IPS DF 4.7 (cell line): ENCODE results near the gene RNF26.

Experiments
- DNase-seq: peaks from one replicate; pipeline ENCODE4 v3.0.0-alpha.2; 2013; ENCODE audit warnings: low spot score; ENCODE audit errors: extremely low read depth

Gene RNF26

GRCh38 chr11:119369132-119369925 is 35.0 kb downstream of the RNF26 start:
- no peak for DNase-seq

- no peak for DNase-seq
These were observed 36.2 kb downstream of the RNF26 start for GRCh38 chr11:119370486-119371046.

DNA sequence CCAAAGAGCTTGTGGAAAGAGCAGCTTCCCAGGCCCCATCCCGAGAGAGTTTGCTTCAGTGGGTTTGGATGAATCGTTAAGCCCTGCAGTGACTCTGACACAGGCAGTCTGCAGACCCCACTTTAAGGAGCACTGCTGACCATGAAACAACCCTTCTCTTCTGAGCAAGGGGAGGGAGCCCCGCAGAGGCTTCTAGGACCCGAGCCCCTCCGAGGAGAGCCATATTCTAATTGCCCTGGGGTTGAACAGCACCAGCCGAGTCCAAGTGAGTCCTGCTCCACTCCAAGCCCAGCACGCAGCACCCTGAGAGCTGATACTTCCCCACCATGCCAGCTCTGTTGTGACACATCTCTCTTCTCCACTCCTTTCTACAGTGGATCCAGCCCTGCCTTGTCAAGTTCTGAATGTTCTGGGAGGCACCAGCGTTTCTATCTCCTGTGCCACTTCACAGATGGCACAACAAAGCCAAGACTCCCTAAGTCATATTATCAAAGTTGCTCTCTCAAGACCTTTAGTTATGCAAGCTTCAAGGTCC is 36.8 kb downstream of the RNF26 start:
- no peak for DNase-seq

DNA sequence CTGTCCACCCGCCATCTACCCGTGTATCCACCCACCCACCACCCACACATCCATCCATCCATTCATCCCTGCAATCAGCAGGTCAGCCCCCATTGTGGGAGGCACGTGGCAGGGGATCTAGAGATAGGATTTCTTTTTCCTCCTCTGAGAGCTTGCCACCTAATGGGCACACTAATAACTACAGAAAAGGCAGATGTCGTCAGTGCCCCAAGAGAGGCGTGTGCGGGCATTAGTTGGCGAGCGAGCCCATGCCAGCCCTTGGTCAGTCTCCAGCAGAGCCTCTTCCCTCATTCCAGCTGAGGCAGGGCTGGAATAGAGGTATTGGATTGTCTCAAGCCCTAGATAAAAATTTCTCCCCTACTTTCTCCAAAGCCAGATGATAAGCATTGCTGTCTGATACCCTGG is 37.5 kb downstream of the RNF26 start:
- DNase-seq: no peak

DNA sequence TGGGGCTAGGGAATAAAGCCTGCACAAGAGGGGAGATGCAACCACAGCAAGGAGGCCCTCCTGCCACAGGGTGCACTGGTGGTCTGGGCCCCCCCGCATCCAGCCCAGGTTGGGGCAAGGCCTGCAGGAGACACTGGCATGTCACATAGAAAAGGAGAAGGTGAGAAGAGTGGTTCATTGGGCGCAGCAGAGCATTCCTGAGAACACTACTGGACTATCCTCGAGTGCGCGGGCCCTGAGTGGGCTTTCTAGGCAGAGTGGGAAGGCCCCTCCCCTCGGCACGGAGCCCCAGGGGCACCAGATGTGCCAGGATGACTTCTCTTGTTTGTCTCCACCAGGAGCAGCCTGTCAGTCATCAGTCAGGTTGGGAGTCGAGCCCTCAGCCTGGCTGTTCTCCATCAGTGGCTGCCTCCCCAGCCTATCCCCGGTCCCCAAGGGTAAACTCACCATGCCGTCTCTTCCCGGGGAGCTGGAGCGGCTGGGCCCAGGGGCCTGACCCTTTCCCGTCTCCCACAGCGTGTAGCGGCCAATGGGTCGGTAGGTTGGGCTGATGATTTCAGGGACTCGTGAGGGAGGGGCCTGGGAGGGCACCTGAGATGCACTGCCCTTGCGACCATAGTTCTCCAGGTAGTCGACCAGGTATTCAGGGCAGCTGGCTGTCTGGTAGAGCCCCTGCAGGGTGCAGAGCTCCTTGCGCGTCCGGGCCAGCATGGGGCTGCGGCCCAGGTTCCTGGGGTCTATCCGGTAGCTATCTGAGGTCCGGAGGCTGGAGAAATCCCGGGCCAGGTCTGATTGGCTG is 38.1 kb downstream of the RNF26 start:
- no peak for DNase-seq

DNA sequence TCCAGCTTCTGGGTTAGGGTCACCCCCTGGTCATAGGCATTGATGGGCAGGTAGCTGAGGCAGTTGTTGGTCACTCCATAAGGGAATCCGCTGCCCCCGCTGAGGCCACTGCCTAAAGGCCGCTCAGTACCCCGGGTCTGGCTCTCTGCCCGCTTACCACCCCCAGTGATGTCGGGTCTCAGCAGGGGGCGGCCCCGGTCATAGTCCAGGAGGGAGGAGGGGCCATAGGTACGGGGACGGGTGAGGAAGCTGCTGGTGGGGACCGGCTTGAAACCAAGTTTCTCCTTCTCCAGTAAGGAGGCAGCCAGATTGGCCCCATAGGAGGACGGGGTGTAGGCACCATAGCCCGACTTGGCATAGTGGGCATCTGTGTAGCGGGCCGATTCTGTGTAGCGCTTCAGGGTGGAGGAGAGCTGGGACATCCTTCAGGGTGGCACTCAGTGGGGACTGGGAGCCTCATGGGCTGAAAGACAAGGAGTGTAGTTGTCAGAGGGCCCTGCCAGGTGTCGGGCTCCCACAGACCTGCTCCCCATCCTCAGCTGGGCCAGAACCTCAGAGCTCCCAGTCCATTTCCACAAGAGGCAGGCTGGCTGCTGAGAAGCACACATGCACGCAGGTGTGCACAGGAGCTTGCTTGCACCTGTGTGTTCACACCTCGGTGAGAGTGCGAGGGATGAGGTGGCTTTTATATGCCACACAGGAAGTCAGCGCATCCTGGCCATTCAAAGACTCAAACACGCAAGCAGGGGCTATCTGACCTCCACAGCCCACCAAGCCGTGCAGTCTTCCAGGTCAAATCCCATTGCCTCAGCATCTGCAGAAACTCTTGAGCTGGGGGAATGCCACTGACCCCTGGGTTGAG is 39.0 kb downstream of the RNF26 start:
- no peak for DNase-seq

GRCh38 chr11:119373921-119374631 is 39.7 kb downstream of the RNF26 start:
- no peak for DNase-seq

GRCh38 chr11:119374632-119375336 is 40.5 kb downstream of the RNF26 start:
- no peak for DNase-seq

DNA sequence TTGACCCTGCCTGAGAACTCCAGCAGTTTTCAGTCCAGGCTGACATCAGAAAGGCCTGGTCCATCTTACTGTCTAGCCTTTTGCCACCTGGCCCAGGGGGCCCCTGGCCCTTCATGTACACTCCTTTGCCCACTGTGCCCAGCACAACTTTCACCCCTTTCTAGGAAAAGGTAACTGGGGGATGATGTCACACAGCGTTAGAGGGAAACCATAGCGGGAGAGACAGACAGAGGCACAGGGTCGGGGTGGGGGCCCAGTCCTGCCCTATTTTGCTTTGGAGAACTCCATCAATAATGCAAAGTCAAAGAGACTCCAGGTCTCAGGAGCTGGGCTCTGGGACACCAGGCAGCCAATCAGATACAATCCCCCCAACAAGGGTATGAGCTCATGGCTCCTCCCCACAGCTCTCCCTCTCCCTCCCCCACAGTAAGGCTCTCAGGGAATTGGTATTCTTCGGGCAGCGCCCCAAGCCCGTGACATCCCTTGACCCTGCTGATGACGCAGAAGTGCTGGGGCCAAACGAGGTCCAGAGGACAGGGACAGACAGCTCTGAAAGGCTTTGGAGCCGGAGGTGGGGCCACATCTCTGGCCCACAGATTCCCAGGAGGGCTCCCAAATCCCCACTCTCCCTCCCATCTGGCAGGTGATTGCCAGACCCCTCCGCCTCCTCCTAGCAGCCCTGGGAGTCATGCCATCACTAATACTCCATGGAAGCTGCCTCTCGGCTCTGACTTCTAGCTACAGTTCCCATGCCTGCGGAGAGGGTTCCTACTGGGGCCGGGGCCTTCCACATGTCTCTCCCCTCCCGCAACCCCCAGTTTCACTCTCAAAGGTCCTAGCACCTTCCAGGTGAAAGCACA is 41.2 kb downstream of the RNF26 start:
- DNase-seq: no peak

- DNase-seq: no peak
These were observed 42.0 kb downstream of the RNF26 start for GRCh38 chr11:119376197-119376847.

GRCh38 chr11:119377112-119377901 is 43.0 kb downstream of the RNF26 start:
- DNase-seq: no peak

- no peak for DNase-seq
These were observed 43.8 kb downstream of the RNF26 start for GRCh38 chr11:119377961-119378667.

- DNase-seq: no peak
These were observed 44.6 kb downstream of the RNF26 start for GRCh38 chr11:119378851-119379465.

GRCh38 chr11:119380160-119380826 is 46.0 kb downstream of the RNF26 start:
- DNase-seq: no peak

- no peak for DNase-seq
These were observed 46.5 kb downstream of the RNF26 start for GRCh38 chr11:119380827-119381180.
